Activated CD4-positive, alpha-beta T cell treated with anti-CD3 and anti-CD28 coated beads for 48 hours (primary cell): ENCODE measurements around the gene LYSMD4.
"Not testable (repeated sequence)": the region's sequence is repeated elsewhere in the genome, so short reads cannot be mapped to it uniquely, and the experiment has no call there.

Experiments used
- DNase-seq: peaks from one replicate; pipeline ENCODE4 v3.0.0-alpha.2; 2020

LYSMD4 gene

DNA sequence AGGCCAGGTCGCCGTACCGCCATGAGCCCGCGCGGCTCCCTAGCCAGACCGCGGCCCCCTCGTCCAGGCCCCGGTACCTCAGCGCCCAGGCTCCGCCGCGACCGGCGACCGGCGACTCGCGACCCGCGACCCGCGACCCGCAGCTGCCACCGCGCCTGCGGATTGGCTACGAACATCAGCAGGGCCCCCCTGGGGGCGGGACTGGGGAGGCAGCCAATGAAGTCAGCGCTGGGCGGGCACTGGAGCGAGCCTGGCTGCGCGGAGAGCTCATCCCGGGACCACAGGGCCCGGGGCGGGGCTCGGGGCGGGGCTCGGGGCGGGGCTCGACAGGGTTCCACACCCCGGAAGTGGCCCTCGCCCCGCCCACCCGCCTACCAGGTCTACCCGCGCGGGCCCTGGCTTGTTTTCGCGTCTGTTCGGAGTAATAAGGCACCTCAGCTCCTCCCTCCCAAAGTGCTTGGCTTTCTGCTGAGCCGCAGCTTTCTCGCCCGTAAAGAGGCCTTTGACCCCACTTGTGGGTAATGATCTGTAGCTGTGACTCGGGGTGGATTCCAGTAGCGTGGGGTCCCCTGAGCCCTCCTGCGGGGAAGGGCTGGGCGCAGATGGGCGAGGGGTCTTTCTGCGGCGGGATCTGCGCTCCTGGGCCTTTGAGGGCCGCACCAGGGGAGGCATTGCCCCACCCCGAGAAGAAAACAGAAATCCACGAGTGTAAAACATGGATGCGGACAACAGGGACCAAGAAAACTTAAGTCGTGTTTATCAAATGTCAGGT is at the start of gene LYSMD4:
LYSMD4 (minus strand) TSS at position 170 of the 772 bp plus-strand sequence. CDS start 1,438 bp downstream, outside the sequence.
- DNase-seq = peak; percentile 99

DNA sequence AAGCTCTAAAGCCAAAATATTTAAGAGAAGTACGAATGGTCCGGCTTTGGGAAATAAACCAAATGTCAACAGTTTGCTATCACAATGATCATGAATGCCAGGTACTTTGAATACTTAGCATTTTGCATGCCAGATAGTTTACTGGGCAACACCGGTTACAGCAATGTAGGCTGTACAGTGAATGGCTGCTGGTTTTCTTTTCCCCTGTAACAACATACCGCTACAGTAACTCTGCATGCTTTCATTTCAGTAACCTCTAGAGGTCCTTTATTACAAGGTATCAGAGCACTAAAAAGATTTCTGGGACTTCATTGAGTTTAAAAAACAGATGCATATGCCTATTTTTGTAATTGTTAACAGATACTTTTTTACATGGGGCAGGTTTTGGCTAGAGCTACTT is 48.8 kb upstream of the LYSMD4 start:
- DNase-seq = not testable (repeated sequence)

DNA sequence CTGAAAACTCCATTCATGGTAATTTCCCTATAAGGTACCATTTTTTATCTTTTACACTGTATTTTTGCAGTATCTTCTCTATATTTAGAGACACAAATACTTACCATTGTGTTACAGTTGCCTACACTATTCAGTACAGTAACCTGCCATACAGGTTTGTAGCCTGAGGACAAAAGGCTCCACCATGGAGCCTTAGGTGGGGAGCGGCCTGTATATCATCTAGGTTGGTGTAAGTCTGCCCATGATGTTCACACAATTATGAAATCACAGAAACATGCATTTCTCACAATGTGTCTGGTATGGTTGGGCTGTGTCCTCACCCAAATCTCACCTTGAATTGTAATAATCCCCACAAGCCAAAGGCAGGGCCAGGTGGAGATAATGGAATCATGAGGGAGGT is 43.9 kb upstream of the LYSMD4 start:
- DNase-seq = no peak

DNA sequence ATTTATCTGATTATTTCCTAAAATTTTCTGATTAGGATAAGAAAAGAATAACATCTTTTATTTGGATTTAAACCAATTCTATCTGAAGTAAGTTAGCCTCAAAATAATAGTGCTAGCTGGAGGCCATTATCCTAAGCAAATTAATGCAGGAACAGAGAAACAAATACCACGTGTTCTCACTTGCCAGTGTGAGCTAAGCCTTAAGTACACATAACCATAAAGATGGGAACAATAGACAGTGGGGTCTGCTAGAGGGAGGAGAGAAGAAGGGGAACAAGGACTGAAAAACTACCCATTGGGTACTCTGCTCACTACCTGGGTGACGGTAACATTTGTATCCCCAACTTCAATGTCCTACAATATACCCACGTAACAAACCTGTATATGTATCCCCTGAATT is 31.3 kb upstream of the LYSMD4 start:
- no peak for DNase-seq

DNA sequence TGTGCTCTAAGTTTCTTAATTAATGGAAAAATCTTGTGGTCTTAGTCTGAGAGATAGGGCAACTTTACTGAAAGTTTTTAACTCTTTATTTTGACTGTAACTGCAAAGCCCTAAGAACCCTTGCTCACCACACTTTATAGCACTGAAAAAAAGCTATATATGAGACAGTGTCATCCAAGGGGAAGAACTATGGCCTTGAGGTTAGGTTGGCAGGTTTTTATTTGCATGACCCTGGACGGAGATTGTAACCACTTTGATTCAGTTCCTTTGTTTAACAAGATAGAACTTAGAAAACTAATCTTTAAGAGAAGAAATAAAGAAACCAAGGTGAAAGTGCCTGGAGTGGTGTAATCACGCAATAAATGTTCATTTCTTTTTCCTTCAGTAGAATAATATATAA is 30.6 kb upstream of the LYSMD4 start:
- DNase-seq = no peak

DNA sequence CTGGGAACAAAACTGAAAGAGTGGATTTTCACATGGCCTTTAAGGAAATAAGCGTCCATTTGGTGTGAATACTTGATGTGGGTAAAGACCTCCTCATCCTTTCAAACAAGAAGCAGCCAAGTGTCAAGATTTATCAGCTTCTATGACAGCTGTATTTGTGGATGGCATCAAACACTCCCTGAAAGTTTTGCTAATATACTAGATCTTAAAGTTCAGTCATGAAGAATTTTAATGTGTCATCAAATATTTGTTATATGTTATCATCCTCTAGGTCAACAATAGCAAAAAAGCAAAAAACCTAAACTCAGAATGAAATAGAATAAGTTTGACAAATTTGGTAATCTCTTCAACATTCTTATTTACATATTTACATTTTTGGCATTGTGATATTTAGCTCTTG is 29.1 kb upstream of the LYSMD4 start:
- DNase-seq = no peak

DNA sequence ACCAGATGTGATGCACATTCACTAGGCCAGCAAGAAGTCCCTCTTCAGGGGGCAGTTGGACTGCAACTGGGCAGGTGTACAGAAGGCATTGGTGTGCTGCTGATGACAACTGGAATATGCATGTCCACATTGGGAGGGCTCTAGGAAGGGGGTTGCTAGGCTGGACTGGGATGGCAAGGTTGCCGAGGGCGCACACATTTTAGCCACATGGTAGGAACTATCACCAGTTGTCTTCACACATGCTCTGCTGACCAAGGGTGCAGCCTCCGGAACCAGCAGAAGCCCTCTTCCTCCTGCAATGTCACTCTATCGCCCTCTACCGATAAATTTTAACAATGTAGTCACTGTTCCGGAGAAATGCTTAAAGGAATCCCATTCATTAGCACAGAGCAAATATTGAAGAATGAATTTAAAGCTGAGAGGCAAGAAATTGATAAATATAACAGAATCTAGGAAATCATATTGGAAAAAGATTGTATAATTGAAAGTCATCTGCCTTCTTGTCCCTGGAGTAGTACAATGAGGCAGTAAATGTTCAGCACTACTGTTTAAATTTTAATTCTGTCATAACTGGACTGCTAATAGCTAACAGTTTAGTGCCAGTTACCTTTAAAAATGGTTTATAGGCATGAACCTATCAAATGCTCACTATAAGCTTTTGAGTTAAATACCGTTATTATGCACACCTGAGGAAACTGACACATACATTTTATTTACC is 22.6 kb upstream of the LYSMD4 start:
- peak; percentile 36 for DNase-seq

DNA sequence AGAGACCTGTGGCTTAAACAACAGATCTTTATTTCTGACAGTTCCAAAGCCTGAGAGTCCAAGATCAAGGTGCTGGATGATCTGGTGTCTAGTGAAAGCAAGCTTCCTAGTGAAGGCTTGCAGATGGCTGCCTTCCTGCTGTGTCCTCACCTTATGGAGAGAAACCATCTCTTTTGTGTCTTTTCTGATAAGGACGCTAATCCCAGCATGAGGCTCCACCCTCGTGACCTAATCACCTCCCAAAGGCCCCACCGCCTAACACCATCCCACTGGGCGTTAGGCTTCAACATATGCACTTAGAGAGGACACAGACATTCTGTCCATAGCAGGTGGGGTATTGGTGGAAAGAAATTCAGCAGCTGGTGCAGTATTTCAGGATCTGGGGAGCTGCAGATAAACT is 19.8 kb upstream of the LYSMD4 start:
- no peak for DNase-seq

DNA sequence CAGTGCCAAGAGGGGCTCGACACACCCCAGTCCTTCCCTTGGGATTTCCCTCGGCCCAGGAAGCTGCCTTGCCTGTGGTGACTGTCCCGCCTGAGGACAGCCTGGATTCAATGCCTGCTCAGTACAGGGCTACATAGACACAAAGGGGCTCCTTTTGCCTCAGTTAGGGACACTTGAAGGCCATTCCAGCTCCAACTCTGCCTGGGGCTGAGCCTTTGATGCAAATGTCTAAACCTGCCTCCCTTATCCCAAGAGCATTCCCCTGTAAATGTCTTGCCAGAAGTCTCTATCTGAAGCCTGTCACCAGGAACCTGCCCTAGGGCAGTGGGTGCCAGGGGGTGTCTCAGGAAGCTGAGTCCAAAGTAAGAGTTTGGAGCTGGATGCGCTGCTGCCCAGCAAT is 19.3 kb upstream of the LYSMD4 start:
- no peak for DNase-seq

DNA sequence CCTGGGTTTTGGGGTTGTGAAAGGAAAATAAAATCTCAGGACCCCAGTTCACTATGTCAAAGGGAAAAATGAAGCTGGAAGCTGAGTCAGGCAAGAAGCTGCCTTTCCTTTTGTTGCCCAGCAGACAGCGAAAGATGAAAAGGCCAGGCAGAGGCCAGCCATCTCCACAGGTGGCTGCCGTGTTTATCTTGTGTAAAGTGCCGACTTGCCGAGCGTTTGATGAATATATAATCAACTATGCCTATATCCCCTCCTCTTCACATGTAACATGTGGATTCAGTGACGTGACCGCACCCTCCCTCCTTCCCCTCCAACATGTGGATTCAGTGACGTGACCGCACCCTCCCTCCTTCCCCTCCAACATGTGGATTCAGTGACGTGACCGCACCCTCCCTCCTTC is 17.1 kb upstream of the LYSMD4 start:
- not testable (repeated sequence) for DNase-seq

DNA sequence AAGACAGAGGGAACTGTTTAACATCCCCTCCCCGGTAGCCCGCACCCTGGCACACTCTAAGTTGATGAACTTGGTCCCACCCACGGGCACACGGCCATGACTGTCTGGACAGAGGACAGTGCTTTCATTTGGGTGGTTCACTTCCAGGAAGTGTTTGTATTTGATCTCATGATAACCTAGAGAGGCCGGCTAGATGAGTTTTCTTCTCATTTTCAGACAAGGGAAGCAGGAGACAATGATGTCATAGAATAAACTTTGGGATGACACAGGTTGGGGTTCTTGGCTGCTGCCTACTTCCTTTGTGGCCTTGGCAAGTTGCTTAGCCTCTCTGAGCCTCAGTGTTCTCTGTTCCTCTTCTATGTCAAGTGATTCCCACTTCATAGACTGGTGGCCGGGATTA is 16.1 kb upstream of the LYSMD4 start:
- DNase-seq = no peak

DNA sequence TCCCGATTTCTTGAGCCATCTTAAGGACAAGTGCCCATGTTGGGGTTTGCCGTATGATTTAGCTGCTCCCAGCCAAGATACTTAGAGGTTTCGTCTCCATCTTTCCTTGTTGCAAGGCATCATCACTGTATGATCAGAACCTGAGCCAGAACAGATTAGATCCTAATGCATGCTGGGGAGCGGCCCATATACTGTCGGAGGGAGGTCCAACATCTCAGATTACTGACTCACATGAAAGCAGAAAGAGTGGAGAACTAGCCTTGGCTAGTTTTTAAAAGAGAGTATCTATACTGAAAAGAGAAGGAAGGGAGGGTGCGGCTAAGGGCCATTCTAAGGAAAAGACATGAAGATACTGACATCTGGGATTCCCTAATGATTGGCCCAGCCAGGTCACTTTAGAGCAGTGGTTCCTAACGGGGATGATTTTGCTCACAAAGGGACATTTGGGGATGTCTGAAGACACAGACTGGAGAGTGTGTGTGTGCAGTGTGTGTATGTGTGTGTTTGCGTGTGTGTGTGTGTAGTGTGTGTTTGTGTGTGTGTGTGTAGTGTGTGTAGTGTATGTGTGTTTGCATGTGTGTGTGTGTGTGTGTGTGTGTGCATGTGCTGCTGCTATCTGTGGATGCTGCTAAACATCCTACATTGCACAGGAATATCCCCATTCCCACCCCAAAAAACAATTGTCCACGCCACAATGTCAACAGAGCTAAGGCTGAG is 12.3 kb upstream of the LYSMD4 start:
- DNase-seq = no peak

DNA sequence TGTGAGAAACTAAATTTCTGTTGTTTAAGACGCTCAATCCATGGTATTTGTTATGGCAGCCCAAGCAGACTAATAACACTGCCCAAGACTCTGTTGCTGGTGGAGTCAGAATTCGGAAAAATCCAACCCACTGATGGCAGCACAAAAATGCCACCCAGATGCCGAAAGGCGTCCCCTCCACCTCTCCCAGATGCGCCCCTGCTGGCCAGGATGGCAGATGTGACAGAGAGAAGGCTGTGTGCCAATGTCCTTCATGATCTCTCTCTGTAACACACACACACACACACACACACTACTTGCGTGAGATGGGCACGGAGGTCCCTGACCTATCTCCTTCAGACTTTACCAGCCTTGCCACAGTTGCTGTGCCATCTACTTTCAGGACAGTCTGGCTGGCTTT is 10.9 kb upstream of the LYSMD4 start:
- no peak for DNase-seq

DNA sequence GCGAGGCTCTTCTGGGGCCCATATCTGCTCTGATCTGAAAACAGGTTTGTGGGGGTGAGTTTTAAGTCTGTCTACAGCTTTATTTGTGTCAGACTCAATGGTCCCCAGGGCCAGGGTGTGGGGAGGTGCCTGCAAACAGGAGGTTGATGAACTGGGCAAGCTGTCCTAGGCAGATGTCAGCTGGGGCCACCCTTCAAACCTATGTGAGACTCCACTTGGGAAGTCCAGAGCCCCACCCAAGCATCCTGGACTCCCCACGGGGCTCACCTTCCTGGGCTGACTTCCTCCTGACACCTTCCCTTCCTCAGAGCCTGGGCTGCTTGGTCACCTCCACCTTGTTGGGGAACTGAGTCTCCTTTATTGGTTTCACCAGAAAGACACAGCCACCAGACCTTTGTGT is 8.6 kb upstream of the LYSMD4 start:
- DNase-seq = no peak

DNA sequence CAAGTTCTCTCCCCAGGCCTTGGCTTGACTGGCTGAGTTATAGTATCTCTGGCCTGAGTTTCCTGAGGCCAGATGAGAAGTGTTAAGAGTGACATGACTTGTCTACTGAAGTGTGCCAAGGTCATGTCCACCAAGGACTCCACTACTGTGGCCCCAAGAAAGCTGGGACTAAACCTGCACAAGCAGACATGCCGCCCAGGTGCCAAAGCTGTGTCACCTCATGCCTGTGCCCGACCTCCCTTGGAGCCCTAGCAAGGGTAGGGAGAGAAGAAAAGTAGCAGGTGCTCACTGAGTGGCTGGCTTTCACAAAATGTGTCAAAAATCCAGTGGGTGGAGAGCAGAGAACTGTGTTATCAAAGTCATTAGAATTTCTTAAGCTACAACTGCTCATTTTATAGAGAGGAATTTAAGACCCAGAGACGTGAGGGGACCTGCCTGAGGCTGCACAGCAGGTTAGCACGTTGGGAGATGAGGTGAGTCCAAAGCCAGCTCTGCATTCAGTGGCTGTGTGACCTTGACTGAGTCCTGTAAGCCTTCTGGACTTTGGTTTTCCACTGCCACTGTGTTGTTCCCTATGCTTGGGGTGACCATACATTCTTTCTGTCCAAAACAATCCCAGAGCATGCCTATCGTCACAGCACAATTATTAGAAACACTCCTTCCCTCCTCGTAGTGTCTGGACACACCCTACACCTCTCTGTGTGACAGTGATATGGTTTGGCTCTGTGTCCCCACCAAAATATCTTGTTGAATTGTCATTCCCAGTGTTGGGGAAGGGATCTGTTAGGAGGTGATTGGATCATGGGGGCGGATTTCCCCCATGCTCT is 5.0 kb upstream of the LYSMD4 start:
- DNase-seq = no peak

DNA sequence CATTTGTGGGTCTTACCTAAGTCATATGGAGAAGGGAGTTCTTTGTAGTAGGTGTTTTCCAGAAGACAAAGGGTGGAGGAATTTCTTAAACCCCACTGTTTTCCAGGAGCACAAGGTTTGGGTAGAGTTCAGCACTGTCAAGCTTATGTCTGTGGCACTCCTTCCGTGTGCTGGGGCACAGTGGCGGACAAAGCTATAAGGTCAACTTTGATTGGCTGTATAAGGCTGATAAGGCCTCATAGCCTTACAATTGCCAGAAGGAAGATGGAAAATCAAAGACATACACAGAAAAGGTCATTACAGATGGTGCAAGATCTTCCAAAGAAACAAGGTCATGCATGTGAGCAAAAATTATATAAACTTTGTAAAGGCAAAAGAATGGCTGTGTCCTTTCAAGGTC is 3.5 kb upstream of the LYSMD4 start:
- no peak for DNase-seq

DNA sequence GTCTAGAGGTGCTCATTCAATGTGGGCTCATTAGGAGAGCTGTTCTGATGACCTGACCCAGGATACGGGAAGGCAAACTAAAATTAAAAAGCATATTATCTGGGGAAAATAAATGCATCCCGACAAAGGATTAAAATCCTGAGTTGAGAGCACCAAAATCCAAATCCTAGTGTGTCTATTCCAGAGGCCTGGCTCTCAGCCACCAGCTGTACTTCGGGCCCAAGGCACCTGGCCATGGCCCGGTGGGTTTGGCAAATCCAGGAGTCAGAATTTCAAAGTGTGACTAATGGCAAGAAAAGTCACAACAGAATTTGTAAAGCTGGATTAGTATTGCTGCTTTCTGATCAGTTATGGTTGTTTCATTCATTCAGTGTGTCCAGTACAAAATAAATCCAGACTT is 2.6 kb upstream of the LYSMD4 start:
- DNase-seq = no peak

DNA sequence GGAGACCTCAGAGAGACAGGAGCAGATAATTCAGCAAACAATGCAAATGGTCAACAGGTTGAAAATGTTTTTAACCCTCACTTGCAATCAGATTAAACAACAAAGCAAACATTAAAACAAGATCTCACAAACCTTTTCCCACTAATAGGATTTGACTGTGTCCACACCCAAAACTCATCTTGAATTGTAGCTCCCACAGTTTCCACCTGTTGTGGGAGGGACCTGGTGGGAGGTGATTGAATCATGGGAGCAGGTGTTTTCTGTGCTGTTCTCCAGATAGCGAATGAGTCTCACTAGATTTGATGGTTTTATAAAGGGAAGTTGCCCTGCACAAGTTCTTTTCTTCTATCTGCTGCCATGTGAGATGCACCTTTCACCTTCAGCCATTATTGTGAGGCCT is 1.3 kb upstream of the LYSMD4 start:
- DNase-seq = no peak

DNA sequence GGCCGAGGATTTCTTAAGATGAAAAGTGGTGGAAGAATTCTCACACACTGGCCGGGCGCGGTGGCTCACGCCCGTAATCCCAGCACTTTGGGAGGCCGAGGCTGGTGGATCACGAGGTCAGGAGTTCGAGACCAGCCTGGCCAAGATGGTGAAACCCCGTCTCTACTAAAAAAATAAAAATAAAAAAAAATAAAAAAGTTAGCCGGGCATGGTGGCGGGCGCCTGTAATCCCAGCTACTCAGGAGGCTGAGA is 729 bp upstream of the LYSMD4 start:
- DNase-seq = not testable (repeated sequence)

DNA sequence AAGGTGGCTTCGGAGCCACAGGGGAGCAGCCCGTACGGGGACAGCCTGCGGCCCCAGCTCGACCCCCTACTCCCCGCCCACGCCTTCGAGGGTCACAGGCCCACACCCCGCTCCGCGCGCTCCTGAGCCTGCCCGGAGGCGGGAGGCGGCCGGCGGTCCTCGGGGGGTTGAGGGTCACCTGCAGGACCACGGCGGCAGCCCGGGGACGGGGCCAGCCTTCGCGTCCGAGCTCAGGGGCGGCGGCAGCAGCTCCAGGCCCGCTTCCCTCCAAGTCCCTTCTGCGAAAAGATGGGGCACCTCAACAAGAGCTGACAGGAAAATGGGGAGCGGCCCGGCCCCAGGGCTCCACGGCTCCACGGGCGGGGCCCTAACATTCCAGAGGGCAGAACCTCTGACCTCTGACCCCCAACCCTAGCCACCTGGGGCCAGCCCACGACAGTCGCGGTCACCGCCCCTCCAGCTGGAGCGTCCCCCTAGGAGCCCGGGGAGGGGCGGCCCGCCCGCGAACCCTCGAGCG is 428 bp downstream of the LYSMD4 start:
- peak; percentile 21 for DNase-seq

DNA sequence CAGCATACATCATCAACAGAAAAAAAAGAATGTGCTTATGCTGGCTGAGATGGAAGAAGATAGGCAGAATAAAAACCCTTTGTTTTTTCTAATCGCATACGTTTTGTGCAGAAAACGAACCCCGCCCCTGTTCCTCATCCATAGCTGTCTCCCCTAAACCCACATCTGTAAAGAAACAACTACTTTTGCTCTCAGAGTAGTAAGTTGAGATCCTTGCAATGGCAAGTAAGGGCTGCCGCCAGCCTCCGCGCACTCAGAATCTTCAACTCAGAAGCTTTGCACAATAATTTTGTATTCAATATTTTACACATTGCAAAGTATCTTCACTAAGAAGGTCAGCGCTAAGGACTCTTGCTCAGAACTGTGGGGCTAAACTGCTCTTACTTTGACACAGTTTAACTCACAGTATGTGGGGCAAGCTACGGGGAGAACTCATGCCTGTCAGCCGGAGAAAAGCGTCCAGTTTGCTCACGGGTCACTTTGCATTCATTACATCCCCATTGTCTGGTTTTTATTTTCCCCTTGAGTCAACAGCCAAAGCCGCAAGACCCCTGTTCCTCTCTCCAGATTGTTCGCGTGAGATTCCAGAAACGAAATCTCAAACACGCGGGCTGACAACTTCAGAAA is 1.0 kb downstream of the LYSMD4 start:
- no peak for DNase-seq

DNA sequence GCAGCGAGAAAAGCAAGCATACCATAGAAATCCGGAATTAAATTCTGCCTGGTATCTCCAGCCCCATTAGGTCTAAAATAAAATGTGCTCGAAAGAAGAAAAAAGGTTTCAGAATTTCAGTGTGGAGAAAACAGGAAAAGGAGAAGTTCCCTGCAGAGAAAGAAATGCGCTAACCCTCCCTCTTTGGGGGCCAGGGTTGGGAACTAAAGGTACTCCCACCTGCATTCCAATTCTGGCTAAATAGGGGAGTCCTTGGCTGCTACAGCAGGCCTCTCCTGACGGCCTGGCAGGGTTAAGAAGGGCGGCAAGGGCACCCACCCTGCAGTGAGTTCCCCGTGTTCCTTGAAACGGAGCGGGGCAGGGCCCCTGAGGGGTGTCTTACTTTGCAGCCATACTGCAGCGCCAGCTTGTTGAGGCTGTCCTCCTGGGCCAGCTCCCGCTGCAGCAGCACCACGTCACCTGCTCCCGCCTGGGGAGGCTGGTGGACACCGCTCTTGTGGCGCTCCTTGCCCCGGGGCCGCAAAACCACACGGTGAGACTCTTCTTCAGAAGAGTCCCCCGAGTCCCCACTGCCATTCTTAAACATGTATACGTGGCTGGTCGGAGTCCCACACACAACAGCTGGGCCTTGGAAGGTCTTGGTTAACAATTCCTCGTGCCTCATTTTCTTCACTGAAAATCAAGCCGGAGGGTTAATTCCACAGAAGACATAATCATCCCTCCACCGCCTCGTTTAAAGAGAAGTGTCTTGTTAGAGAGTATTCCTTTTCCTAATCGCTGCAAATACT is 1.7 kb downstream of the LYSMD4 start:
- DNase-seq = no peak
